ENCODE results near the gene PLCB1.
"Not testable (repeated sequence)": the region's sequence is repeated elsewhere in the genome, so short reads cannot be mapped to it uniquely, and the experiment has no call there.

The PLCB1 gene

GRCh38 chr20:8156235-8157079 lies 24.4 kb downstream of the PLCB1 start:
- no peak for DNase-seq

GRCh38 chr20:8159217-8159616 lies 27.2 kb downstream of the PLCB1 start:
- DNase-seq, result not testable (repeated sequence)

- DNase-seq, result no peak
These were observed 29.4 kb downstream of the PLCB1 start for GRCh38 chr20:8161264-8162071.

- DNase-seq, result no peak
These were observed 30.5 kb downstream of the PLCB1 start for GRCh38 chr20:8162610-8163009.

GRCh38 chr20:8163543-8163942 lies 31.5 kb downstream of the PLCB1 start:
- no peak for DNase-seq

GRCh38 chr20:8166730-8167129 lies 34.7 kb downstream of the PLCB1 start:
- DNase-seq, result no peak

GRCh38 chr20:8168785-8169288 lies 36.8 kb downstream of the PLCB1 start:
- no peak for DNase-seq

GRCh38 chr20:8170921-8171320 lies 38.9 kb downstream of the PLCB1 start:
- no peak for DNase-seq

GRCh38 chr20:8172191-8172590 lies 40.1 kb downstream of the PLCB1 start:
- no peak for DNase-seq

- DNase-seq, result no peak
These were observed 43.9 kb downstream of the PLCB1 start for GRCh38 chr20:8175741-8176675.

GRCh38 chr20:8183526-8183925 lies 51.5 kb downstream of the PLCB1 start:
- DNase-seq, result no peak

- no peak for DNase-seq
These were observed 55.7 kb downstream of the PLCB1 start for GRCh38 chr20:8187740-8188139.

- DNase-seq, result no peak
These were observed 58.2 kb downstream of the PLCB1 start for GRCh38 chr20:8190043-8190880.

- no peak for DNase-seq
These were observed 62.7 kb downstream of the PLCB1 start for GRCh38 chr20:8194721-8195120.

- DNase-seq, result no peak
These were observed 64.0 kb downstream of the PLCB1 start for GRCh38 chr20:8196096-8196495.

GRCh38 chr20:8200220-8200619 lies 68.2 kb downstream of the PLCB1 start:
- DNase-seq, result no peak

GRCh38 chr20:8203366-8203765 lies 71.3 kb downstream of the PLCB1 start:
- DNase-seq, result no peak

GRCh38 chr20:8205996-8206395 lies 73.9 kb downstream of the PLCB1 start:
- no peak for DNase-seq

GRCh38 chr20:8208226-8208625 lies 76.2 kb downstream of the PLCB1 start:
- DNase-seq, result no peak

GRCh38 chr20:8209061-8209460 lies 77.0 kb downstream of the PLCB1 start:
- no peak for DNase-seq

- no peak for DNase-seq
These were observed 78.7 kb downstream of the PLCB1 start for GRCh38 chr20:8210749-8211148.

GRCh38 chr20:8212286-8212685 lies 80.2 kb downstream of the PLCB1 start:
- DNase-seq, result no peak
